UCSD-AML1 (cell line): ENCODE data around the gene HEPACAM.
A peak's percentile ranks its signal among the peaks of the same experiment; 100 is the strongest.
"Not testable (repeated sequence)": the region's sequence is repeated elsewhere in the genome, so short reads cannot be mapped to it uniquely, and the experiment has no call there.

Experiments used
- DNase-seq: peaks from one replicate; lab custom pipeline; 2025; ENCODE audit not compliant: unreplicated experiment; lab: John Stamatoyannopoulos, UW

HEPACAM gene, protein sequence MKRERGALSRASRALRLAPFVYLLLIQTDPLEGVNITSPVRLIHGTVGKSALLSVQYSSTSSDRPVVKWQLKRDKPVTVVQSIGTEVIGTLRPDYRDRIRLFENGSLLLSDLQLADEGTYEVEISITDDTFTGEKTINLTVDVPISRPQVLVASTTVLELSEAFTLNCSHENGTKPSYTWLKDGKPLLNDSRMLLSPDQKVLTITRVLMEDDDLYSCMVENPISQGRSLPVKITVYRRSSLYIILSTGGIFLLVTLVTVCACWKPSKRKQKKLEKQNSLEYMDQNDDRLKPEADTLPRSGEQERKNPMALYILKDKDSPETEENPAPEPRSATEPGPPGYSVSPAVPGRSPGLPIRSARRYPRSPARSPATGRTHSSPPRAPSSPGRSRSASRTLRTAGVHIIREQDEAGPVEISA

DNA sequence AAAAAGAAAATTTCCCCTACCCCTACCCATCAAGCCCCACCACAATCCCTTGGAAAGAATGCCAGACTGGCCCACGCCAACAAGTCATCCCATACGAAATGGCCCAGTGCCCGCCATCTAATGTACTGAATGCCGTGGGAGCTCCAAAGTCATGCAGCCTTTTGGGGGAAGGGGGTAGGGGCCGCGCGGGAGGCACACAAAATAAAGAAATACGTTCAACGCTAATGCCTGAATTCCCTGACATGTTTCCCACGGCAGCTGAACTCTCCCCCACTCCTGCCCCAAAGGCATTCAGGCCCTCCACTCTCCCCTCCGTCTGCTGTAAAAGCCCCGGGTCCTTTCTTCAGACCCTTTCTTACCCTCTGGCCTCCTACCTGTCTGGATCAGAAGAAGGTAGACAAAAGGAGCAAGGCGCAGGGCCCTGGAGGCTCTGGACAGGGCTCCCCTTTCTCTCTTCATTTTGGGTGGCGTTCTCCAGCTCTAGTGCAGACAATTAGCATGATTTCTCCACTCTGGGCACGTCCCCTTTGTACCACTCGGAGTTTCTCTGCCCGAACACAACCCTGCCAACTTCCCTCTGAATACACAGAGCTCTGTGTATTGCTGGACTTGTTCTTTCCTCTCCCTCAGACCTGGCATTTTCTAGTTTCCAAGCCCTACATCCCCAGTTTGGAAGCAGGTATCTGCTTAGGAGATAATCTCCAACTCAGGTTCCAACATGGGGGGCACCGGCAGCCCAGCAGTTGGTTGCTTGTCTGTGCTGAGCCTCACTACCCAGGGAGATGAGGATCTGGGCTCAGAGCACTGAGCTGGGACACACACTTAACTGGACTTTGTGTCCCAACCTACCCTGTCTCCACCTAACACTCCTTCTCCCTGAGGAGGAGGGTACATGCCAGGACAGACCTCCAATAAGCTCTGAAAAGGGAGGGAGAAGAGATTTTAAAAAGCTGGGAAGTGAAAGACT, at the start of gene HEPACAM:
Gene HEPACAM, minus strand, starts transcription at position 500 of the 967 bp plus-strand sequence. Its CDS starts 41 bp downstream, at position 459.
- no peak for DNase-seq

DNA sequence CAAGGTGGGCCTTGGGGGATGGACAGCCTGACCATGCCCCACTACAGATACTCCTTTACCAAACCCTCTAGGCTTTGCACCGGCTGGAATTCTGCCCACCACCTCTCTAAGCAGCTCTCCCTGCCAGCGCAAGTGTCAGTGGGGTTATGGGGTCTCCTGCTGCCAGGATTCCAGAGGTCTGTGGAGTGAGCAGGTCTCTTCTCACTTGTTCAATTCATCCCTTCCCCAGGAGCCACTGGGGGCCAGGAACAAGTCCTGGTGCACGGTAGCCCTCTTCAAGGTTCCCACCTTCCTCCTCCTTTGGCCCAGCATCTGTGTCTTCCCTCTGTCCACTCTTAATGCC, 48.6 kb upstream of the HEPACAM start:
- no peak for DNase-seq

DNA sequence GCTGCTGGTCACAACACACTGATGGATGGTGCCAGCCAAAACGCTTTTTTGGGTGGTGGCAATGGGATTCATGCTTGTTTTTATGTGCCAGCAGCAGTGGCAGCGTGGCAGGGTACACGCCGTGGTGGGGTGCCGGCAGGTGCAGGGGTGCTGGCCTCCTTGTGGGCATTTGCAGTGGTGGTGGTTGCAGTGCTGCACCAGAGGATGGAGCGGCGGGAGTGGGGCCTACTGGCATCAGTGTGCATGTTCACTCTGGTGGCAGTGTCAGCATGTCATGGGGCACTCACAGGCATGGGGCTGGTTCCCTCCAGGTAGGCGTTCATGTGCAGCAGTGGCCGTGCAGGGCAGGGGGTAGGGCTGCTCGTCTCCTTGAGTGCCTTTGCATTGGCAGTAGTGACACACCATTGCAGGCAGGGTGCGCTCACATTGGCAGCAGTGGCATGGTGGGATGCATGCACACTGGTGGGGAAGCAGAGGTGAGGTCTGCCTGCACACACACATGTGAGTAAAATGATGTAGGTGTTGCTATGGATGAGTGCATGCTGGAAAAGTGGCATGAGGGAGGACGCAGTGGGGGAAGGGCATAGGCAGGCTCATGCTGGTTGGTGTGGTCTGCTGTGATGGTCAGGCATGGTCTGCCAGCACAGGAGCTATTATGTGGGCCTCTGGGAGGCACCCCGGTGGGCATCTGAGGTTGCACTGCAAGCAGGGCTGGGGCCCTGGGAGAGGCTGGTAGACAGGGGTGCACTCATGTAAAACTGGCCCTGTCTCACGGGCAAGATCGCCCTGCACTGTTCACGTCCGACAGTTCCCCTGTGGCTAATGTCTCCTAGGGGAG, 48.0 kb upstream of the HEPACAM start:
- DNase-seq, result no peak

DNA sequence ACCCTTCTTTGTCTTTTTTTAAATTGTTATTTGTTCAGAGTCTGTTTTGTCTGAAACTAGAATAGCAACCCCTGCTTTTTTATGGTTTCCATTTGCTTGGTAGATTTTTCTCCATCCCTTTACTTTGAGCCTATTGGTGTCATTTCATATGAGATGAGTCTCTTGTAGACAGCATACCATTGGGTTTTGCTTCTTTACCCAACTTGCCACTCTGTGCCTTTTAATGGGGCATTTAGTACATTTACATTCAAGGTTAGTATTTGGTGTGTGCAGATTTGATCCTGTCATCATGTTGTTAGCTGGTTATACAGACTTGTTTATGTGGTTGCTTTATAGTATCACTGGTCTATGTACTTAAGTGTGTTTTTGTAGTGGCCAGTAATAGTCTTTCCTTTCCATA, 46.2 kb upstream of the HEPACAM start:
- DNase-seq, result no peak

DNA sequence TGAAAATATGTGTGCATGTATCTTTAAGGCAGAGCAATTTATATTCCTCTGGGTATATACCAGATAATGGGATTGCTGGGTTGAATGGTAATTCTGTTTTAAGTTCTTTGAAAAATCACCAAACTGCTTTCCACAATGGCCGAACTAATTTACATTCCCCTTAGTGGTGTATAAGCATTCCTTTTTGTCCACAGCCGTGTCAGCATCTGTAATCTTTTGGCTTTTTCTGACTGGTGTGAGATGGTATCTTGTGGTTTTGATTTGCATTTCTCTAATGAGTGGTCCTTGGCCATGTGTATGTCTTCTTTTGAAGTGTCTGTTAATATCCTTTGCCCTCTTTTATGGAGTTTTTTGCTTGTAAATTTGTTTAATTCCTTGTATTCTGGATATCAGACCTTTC, 42.5 kb upstream of the HEPACAM start:
- DNase-seq, result no peak

DNA sequence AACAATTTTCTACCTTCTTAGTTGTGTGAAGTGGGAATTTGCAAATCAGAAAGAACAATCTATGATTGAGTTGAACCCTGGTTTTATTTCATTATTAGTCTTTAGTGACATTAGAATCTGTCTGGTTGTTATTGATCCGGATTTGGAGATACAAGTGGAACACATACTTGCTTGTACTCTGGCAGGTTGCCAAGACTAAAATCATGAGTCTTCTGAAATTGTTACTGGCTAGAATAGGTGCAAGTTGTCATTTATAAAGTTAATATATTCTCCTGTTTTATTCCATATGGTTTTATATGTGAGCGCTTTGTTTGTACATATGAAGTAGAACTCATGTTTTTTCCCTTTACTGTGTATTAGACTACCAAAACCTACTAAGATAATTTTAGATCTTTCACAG, 41.2 kb upstream of the HEPACAM start:
- DNase-seq, result no peak

DNA sequence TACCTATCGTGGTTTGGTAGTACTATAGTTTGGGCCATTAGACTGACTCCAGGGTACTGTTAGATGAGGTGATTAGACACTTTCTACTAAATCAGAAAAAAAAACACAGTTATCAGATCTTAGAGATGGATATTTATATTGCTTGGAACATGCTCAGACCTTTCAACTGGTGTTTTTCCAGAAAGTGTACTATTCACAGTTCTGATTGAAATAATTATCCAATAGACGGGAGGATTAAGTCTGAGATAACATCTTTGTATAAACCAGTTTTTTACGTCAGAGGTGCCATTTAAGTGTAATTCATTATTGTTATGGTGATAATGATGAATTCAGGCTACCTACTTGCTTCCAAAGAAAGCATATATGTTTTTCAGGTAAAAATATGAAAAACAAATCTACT, 40.7 kb upstream of the HEPACAM start:
- DNase-seq, result no peak

DNA sequence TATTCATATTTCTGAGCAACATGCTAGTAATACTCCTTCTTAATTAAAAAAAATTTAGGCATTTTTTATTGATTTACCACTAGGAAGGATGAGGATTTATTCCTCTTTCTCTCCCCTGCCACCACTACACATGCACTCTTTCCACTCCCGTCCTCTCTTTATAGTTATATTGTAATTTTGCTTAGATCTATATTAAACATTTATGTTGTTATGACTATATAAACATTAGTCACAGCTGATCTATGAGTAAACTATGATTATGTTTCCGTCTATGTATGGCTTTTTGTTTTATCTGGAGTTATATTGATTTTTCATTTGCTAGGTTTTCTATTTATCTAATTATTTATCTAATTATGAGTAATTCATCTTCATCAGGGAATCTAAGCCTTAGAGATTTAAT, 36.0 kb upstream of the HEPACAM start:
- DNase-seq, result no peak

DNA sequence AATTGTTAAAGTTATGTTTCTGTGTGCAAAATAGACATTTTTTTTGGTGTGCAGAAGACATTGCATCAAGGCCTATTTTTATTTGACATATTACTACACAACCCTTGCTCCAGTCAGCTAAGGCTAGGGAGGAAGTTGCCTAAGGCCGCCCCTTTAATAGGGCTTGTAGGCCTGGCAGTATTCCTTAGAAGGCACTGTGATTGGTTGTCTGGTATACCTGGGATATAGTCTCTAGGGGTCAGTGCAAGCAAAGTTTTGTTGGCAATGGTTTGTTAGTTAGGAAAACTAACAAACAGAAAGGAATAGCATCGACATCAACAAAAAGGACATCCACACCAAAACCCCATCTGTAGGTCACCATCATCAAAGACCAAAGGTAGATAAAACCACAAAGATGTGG, 35.1 kb upstream of the HEPACAM start:
- DNase-seq, result no peak

DNA sequence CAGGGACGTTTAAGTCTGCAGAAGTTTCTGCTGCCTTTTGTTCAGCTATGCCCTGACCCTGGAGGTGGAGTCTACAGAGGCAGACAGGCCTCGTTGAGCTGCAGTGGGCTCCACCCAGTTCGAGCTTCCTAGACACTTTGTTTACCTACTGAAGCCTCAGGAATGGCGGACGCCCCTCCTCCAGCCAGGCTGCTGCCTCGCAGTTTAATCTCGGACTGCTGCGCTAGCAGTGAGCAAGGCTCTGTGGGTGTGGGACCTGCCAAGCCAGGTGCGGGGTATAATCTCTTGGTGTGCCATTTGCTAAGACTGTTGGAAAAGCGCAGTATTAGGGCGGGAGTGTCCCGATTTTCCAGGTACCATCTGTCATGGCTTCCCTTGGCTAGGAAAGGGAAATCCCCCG, 32.4 kb upstream of the HEPACAM start:
- not testable (repeated sequence) for DNase-seq

DNA sequence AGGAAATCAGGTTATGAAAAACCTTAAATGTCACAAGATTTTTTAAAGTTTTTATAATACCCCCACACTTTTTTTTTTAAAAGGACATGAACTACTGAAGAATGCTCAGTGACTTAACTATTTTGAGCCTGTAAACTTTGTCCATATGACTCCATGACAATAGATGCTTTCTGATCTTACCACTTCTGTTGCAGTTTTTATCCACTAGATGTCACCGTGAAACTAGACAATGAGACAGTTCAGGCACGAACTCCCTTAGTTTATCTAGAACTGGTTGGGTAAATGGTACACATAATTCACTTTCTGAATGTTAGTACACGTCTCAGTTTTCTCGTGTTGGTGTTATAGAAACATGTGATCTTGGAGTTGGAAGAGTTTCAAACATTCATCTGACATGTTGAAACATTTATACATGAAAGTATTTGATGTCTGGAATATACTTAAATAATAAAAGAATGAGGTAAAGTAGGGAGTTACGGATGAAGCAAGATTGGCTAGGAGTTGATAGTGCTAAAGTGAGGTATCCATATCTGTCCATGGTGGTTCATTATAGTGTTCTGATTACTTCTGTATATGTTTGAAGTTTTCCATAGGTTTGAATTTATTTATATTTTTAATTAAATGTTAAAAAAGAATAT, 26.2 kb upstream of the HEPACAM start:
- DNase-seq, result no peak

DNA sequence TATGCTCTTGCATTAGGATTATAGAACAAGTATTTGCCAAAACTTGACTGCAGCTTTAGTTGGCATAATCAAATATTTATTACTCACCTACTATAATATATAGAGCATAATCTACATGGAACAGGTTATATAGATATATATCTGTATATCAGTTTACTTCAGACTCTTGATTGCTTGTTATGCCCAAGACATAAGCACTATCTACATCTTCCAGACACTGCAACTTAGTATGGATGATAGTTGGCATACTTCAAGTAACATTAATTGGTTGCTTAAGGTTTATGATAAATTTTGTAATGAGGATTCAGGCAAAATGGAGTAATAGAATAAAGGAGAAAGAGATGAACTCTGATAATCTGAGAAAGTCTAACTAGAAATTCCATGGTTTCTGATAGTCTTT, 19.2 kb upstream of the HEPACAM start:
- DNase-seq, result no peak

DNA sequence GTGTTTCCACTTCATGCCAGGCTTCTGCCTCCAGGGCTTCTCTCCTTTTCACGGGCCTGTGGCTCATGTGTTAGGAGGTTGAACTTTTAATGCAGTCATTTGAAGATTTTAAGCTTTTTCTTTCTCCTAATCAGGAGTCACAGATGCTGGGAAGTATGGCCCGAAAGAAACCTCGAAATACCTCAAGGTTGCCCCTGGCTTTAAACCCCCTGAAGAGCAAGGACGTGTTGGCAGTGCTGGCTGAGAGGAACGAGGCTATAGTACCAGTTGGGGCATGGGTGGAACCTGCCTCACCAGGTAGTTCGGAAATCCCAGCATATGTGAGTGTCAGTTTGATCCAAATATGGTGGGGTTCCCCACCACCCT, 18.7 kb upstream of the HEPACAM start:
- no peak for DNase-seq

DNA sequence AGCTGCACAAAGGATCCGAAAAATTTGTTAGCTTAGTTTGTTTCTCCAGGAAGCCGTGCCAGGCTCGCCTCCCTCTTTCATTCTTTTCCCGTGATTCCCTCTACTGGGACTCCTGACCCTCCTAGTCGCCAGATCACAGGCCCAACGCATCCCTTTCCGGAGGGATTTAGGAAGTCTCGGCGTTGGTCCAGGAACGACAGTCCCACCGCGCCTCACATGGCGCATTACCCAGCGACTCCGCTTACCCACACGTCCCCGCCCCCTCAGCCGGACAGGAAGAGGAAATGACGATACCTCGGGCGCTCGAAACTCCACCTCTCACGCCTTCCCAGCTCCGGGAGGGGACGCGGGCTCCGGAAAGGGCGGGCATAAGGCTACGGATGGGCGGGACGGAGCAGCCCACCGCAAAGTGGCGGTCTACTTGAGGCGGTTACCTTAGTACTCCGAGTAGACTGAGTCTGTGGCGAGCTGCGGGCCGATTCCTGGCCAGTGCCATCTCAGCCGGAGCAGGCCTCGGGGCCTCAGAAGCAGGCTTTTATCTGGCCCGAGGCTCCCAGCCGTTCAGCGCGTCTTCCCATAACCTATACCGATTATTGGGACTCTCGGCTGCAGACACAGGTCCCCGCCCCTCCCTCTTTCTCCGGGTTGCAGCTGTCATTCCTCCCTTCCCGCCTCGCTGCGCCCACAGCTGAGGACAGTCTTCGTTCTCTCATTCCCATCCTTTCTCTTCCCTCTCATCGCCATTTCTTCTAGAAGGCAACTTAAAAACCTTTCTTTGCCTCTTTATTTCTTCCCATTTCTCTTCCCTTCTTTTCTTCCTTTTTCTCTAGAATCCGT, 18.1 kb upstream of the HEPACAM start, which contains the start of gene CCDC15:
Gene CCDC15, plus strand, starts transcription at position 450 of the 837 bp plus-strand sequence. CDS start 531 bp downstream, outside the sequence.
- peak; percentile 96 for DNase-seq

DNA sequence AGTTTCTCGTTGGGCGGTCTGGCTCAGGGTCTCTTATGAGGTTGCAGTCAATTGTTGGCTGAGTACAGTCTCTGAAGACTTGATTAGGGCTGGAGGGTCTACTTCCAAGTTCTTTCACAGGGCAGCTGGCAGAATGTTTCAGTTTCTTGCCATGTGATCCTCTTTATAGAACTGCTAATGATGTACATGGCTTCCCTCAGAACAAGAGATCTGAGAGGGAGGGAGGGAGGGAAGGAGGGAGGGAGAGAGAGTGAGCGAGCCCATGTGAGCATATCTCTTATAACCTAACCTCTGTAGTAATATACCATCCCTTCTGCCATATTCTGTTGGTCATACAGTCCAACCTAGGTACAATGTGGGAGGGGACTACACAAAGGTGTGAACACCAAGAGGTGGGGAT, 15.5 kb upstream of the HEPACAM start:
- no peak for DNase-seq

DNA sequence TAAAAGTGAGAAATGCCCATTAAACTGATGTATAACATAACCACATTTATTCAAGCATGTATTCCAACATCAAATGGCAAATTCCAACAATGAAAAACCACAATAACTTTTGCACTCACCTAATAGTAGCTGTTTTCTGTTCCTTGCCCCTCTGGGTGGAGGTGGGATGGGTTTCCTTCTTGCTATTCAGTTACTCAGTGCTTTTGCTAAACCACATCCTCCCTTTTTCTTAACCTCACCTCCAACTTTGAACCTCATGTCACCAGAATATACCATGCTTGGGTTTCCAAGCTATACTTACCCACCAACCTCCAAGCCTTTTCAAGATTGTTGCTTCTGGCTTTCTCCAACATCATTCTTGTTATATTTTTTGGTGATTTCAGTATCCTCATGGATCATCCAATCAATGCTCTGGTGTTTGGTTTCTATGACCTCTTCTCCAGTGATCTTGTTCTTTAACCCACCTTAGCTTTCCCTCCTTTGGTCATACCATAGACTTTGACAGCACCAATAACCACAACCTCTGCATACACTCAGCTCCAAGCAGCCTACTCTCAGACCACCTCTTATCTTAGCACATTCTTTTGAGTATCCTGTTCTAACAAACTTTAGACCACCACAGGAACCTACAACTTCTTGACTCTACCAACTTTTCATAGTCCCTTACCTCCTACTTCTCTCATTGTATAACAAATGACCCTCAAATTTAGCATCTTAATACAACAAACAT, 14.9 kb upstream of the HEPACAM start:
- no peak for DNase-seq

DNA sequence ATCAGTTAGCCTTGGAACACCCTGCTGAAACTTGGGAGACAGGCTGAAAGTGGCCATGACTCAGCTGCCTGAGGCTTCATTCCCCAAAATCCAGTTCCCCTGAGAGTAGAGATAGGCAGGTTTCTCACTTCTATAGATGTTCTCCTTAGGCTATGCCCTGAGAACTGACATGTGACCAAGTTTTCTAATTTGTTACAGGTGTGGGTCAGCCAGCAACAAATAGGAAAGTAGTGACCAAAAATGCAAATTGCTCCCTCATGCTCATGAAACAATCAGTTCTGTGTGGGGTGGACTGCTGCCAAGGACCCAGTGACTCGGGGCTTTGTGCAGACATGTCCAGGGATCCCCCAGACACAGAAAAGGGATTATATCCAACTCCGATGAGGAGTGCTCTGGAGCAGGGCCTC, 10.9 kb upstream of the HEPACAM start:
- DNase-seq, result no peak

DNA sequence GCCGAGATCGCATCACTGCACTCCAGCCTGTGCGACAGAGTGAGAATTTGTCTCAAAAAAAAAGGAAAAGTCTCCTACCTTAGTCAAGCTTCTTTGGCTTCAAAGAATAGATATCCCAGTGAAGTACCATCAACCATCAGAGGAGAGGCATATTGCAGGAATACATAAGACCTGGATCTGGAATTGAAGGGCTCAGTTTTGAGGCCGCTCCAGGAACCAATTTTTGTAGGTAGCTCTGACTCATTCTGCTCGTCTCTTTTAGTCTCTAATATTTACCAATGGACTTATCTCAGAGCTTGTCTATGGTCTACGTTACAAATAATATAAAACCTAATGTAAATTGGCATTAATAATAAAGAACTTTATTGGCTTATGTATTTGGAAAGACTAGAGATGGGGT, 10.0 kb upstream of the HEPACAM start:
- DNase-seq, result no peak

DNA sequence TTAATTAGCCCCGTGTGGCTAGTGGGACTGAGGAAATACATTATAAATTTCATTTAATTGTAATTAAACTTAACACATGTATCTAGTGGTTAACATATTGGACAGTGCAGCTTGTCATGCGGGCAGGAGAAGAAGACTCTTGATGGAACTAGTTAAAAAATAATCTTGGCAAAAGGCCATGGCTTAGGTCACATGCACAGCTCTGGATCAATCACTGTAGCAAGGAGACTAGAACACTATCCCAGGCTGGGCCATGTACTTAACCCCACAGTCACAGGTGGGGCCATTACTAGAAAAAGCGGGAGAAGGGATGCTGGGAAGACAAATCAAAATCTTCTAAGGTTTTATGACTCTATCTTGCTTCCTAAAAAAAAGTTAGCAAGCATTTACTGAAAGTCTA, 8.7 kb upstream of the HEPACAM start:
- DNase-seq, result no peak
